ENCODE data around the gene CAMK2A. TPM values are rescaled to one million over a fixed set of nuclear protein-coding genes. Genes with fewer than 3 reads are reported as not detected.

The CAMK2A gene
- total RNA-seq, 4 donors from 2014 or later: 0.32 to 0.82 TPM; not detected in 2

GRCh38 chr5:150173161-150173560, 116.4 kb downstream of the CAMK2A start:
- Histone ChIP-seq H3K27ac (peak overlapping the region; percentile 30 to 62 (median 50)), H3K4me3 (no peak overlapping the region), H3K27me3 (no peaks in the 10 kb centered on the region), H3K36me3 (peaks cover 0 to 3% (median 0%) of the 10 kb centered on the region in 4 donors), H3K9me3 (no peaks in the 10 kb centered on the region), H3K4me1 (peaks cover 13 to 77% (median 52%) of the 10 kb centered on the region in 4 donors)
- intact Hi-C loops (cut with DNase I; ENCODE audit: low total_unique reads): no loop called here
- 50 to 58% methylated on average over 2 to 3 of the region's 3 CpGs for WGBS, 2 donors (ENCODE audit: low coverage in 1 of 2)
- DNase-seq: no peak
- TF ChIP-seq POLR2AphosphoS5 (IDR thresholded peaks at IDR 0.05) (no peak), CTCF (IDR thresholded peaks at IDR 0.05) (no peak)
- in situ Hi-C loops (cut with MboI; ENCODE audit: low pct_ligation_motif_present in 1 of 4, low pct_unique_long_range_greater_than_20kb in 1 of 4, low sequenced_read_pairs in 3 of 4): loop anchor here in 2 of 4 donors (25.0 kb wide), 1 partner anchor 264 kb away; the partner anchor contains the start of gene RPS14 (in 2 of the 2)

- no peak for DNase-seq
- Histone ChIP-seq H3K4me3 (no peak overlapping the region), H3K27me3 (peaks cover 4% of the 10 kb centered on the region), H3K27ac (peak overlapping the region; percentile 30 to 62 (median 50)), H3K4me1 (peaks cover 13 to 70% (median 48%) of the 10 kb centered on the region in 4 donors), H3K9me3 (no peaks in the 10 kb centered on the region), H3K36me3 (peaks cover 0 to 3% (median 0%) of the 10 kb centered on the region in 4 donors)
- intact Hi-C loops (cut with DNase I; ENCODE audit: low total_unique reads): no loop called here
- WGBS, 2 donors (ENCODE audit: low coverage in 1 of 2): 82% methylated on average over 4 of the region's 4 CpGs; no CpG with 5 or more reads in 1 of the 2 donors
- in situ Hi-C loops (cut with MboI; ENCODE audit: low pct_ligation_motif_present in 1 of 4, low pct_unique_long_range_greater_than_20kb in 1 of 4, low sequenced_read_pairs in 3 of 4): loop anchor here in 2 of 4 donors (25.0 kb wide), 1 partner anchor 265 kb away; the partner anchor contains the start of gene RPS14 (in 2 of the 2)
- TF ChIP-seq POLR2AphosphoS5 (IDR thresholded peaks at IDR 0.05) (no peak), POLR2A (IDR thresholded peaks at IDR 0.05) (no peak), CTCF (IDR thresholded peaks at IDR 0.05) (no peak), EP300 (IDR thresholded peaks at IDR 0.05; ENCODE audit: low read depth) (no peak)
These were observed 117.0 kb downstream of the CAMK2A start for GRCh38 chr5:150172556-150172955.

- Histone ChIP-seq H3K4me1 (peaks cover 13 to 66% (median 44%) of the 10 kb centered on the region in 4 donors), H3K9me3 (no peaks in the 10 kb centered on the region), H3K27me3 (peaks cover 8% of the 10 kb centered on the region), H3K27ac (peak overlapping the region; percentile 10 to 62 (median 50)), H3K36me3 (peaks cover 0 to 3% (median 0%) of the 10 kb centered on the region in 4 donors), H3K4me3 (no peak overlapping the region)
- WGBS, 2 donors (ENCODE audit: low coverage in 1 of 2): 32% methylated on average over 1 of the region's 1 CpG; no CpG with 5 or more reads in 1 of the 2 donors
- intact Hi-C loops (cut with DNase I; ENCODE audit: low total_unique reads) (no loop called here), in situ Hi-C loops (cut with MboI; ENCODE audit: low pct_ligation_motif_present in 1 of 4, low pct_unique_long_range_greater_than_20kb in 1 of 4, low sequenced_read_pairs in 3 of 4) (loop anchor here in 2 of 4 donors (25.0 kb wide), 1 partner anchor 265 kb away; the partner anchor contains the start of gene RPS14 (in 2 of the 2))
- TF ChIP-seq POLR2A (IDR thresholded peaks at IDR 0.05) (no peak), CTCF (IDR thresholded peaks at IDR 0.05) (no peak), EP300 (IDR thresholded peaks at IDR 0.05; ENCODE audit: low read depth) (no peak), POLR2AphosphoS5 (IDR thresholded peaks at IDR 0.05) (no peak)
- DNase-seq: no peak
These were observed 117.4 kb downstream of the CAMK2A start for GRCh38 chr5:150172145-150172544.

Other genes starting within 250 kb of the CAMK2A start
- gene CSF1R, start 203.2 kb downstream of the CAMK2A start, total RNA-seq: 10 to 100 TPM in 3 of 4 donors, under 1 TPM in 1; 0.60 to 38.9 (median 14.7) TPM
- gene PDGFRB, start 133.9 kb downstream of the CAMK2A start, total RNA-seq: 10 to 100 TPM; 20.2 to 56.3 (median 28.3) TPM
- gene CDX1, start 123.0 kb downstream of the CAMK2A start, total RNA-seq: 100 to 1,000 TPM; 249 to 540 (median 360) TPM
- gene SLC6A7, start 99.7 kb downstream of the CAMK2A start, total RNA-seq: 10 to 100 TPM; 19.5 to 67.7 (median 21.3) TPM
- 1 to 10 TPM in 1 of 4 donors, under 1 TPM in 1, not detected in 2; 0.48 to 1.6 TPM for gene ARSI, start 13.1 kb upstream of the CAMK2A start, total RNA-seq
- gene TCOF1, start 67.9 kb upstream of the CAMK2A start, total RNA-seq: 10 to 100 TPM; 12.0 to 87.2 (median 31.3) TPM
- gene CD74, start 123.1 kb upstream of the CAMK2A start, total RNA-seq: 100 to 1,000 TPM in 3 of 4 donors, 10 to 100 TPM in 1; 54.3 to 451 (median 259) TPM
- 1,000 to 10,000 TPM; 1,179 to 2,387 (median 1,878) TPM for gene RPS14, start 160.0 kb upstream of the CAMK2A start, total RNA-seq
- gene NDST1, start 218.4 kb upstream of the CAMK2A start, total RNA-seq: 100 to 1,000 TPM in 1 of 4 donors, 10 to 100 TPM in 3; 68.8 to 104 (median 96.4) TPM

Data from transverse colon (tissue), 4 donors.